DOHH2 (cell line): Measurements from ENCODE around the gene PPP1R12C.

Source experiments
- H3F3A ChIP-seq: fragments of 200-600 bp; sonication (generic), shearing (Covaris generic); 2 replicates; pipeline ENCODE4 v1.6.0; 2016; ENCODE audit warnings: antibody characterized with exemption, mild to moderate bottlenecking; ENCODE audit not compliant: control insufficient read depth, insufficient read depth
- H3K27ac ChIP-seq: fragments of 200-600 bp; sonication (generic); 2 replicates; pipeline ENCODE4 v1.5.1; 2014; ENCODE audit warnings: low read depth, mild to moderate bottlenecking, low read length, moderate library complexity
- H3K27me3 ChIP-seq: fragments of 200-600 bp; sonication (generic); 2 replicates; pipeline ENCODE4 v1.6.1; 2014; ENCODE audit warnings: mild to moderate bottlenecking, low read length, mixed read lengths; ENCODE audit not compliant: control insufficient read depth
- H3K36me3 ChIP-seq: fragments of 200-600 bp; sonication (generic); 2 replicates; pipeline ENCODE4 v1.6.1; 2014; ENCODE audit warnings: mild to moderate bottlenecking, low read length, moderate library complexity, mixed read lengths; ENCODE audit not compliant: control insufficient read depth
- H3K4me1 ChIP-seq: fragments of 200-600 bp; sonication (generic); 2 replicates; pipeline ENCODE4 v1.6.1; 2014; ENCODE audit warnings: mild to moderate bottlenecking, low read length, mixed read lengths; ENCODE audit not compliant: control insufficient read depth
- H3K4me2 ChIP-seq: fragments of 200-600 bp; sonication (generic); 2 replicates; pipeline ENCODE4 v1.6.0; 2014; ENCODE audit warnings: mild to moderate bottlenecking, low read length, moderate library complexity
- H3K4me3 ChIP-seq: fragments of 200-600 bp; sonication (generic); 2 replicates; pipeline ENCODE4 v1.5.1; 2014; ENCODE audit warnings: mild to moderate bottlenecking, low read length, mixed read lengths
- H3K79me2 ChIP-seq: fragments of 200-600 bp; sonication (generic); 2 replicates; pipeline ENCODE4 v1.6.1; 2014; ENCODE audit warnings: mild to moderate bottlenecking, low read length, mixed read lengths; ENCODE audit not compliant: control insufficient read depth
- H3K9me2 ChIP-seq: fragments of 200-600 bp; sonication (generic); replicated peaks from 2 replicates; pipeline ENCODE4 v1.6.1; 2014; ENCODE audit warnings: mild to moderate bottlenecking, low read length, mixed read lengths; ENCODE audit not compliant: control insufficient read depth
- H3K9me3 ChIP-seq: fragments of 200-600 bp; sonication (generic); 2 replicates; pipeline ENCODE4 v1.6.1; 2014; ENCODE audit warnings: antibody characterized with exemption, low read length, mixed read lengths; ENCODE audit not compliant: control insufficient read depth, insufficient read depth
- H4K20me1 ChIP-seq: fragments of 200-600 bp; sonication (generic); 2 replicates; pipeline ENCODE4 v1.6.0; 2014; ENCODE audit warnings: low read depth, mild to moderate bottlenecking, antibody characterized with exemption, low read length, moderate library complexity; ENCODE audit not compliant: control insufficient read depth, insufficient read depth
- EZH2phosphoT487 ChIP-seq: fragments of 200-600 bp; sonication (generic); IDR thresholded peaks from 2 replicates; pipeline ENCODE4 v1.6.1; 2017; ENCODE audit warnings: borderline replicate concordance, mild to moderate bottlenecking, antibody characterized with exemption, low read length, moderate library complexity, mixed read lengths
- TF ChIP-seq, protein P1 (sequence below): fragments of 200-600 bp; sonication (generic); IDR thresholded peaks from one replicate; pipeline ENCODE4 v1.5.1; 2014; ENCODE audit warnings: antibody characterized with exemption, mild to moderate bottlenecking, low read depth, low read length; ENCODE audit not compliant: poor library complexity, severe bottlenecking

The PPP1R12C gene

GRCh38 chr19:55092423-55093318 is 24.8 kb downstream of the PPP1R12C start:
- Histone ChIP-seq H3K27me3 (no peaks in the 10 kb centered on the region), H3F3A (peaks cover 5% of the 10 kb centered on the region; the same call in 1 of the 2 replicates), H3K4me2 (no peak overlapping the region), H3K9me3 (no peaks in the 10 kb centered on the region), H4K20me1 (peaks cover 6% of the 10 kb centered on the region; the same call in 1 of the 2 replicates), H3K27ac (no peak overlapping the region), H3K36me3 (peaks cover 41% of the 10 kb centered on the region), H3K4me3 (no peak overlapping the region), H3K4me1 (no peaks in the 10 kb centered on the region), H3K9me2 (no peaks in the 10 kb centered on the region), H3K79me2 (no peaks in the 10 kb centered on the region)
- TF ChIP-seq EZH2phosphoT487: no peak
- TF ChIP-seq, protein P1, sequence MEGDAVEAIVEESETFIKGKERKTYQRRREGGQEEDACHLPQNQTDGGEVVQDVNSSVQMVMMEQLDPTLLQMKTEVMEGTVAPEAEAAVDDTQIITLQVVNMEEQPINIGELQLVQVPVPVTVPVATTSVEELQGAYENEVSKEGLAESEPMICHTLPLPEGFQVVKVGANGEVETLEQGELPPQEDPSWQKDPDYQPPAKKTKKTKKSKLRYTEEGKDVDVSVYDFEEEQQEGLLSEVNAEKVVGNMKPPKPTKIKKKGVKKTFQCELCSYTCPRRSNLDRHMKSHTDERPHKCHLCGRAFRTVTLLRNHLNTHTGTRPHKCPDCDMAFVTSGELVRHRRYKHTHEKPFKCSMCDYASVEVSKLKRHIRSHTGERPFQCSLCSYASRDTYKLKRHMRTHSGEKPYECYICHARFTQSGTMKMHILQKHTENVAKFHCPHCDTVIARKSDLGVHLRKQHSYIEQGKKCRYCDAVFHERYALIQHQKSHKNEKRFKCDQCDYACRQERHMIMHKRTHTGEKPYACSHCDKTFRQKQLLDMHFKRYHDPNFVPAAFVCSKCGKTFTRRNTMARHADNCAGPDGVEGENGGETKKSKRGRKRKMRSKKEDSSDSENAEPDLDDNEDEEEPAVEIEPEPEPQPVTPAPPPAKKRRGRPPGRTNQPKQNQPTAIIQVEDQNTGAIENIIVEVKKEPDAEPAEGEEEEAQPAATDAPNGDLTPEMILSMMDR: no peak

- no peak overlapping the region for H3K27ac ChIP-seq
Measured at GRCh38 chr19:55091955-55092354, 25.5 kb downstream of the PPP1R12C start.

DNA sequence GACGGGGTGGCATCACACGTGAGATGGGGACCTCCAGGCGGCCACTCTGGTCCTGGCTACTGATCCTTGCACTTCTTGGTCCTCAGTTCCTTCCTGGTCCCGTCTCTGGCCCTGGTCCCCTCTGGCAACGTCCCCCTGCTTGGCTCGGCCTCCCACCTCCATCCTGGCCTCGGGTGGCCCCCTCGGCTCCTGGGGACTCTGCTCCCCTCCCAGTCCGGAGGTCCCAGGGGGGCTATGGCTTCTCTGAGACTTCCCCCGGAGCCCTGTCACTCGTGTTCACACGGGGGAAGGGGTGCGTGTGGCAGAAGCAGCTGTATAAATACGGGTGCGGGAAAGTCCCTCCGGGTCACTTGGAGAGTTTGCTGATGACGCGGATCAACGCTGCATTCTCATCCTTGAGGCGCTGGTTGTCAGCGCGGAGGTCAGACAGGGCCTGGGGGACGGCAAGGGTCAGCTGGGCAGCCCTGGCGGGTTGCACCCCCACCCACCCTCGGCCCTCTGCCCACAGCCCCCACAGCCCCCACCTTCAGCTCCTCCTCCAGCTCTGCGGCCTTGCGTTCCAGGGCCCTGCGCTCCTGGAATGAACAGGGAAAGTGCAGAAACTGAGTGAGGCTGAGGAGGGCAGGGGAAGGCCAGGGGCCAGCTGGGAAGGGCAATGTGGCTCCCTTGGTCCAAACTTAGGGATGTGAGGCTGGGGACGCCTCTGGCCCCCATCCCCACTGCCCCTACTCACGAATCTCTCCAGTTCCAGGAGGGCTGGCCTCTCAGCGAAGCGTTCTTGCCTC is 26.1 kb downstream of the PPP1R12C start:
- H3K36me3 ChIP-seq: peaks cover 48% of the 10 kb centered on the region
- H3K27ac ChIP-seq: no peak overlapping the region
- H3K4me3 ChIP-seq: no peak overlapping the region
- TF ChIP-seq EZH2phosphoT487: no peak
- TF ChIP-seq, protein P1: no peak
- no peaks in the 10 kb centered on the region for H3K4me1 ChIP-seq
- no peaks in the 10 kb centered on the region for H3K27me3 ChIP-seq
- H3F3A ChIP-seq: peaks cover 5% of the 10 kb centered on the region; the same call in 1 of the 2 replicates
- no peaks in the 10 kb centered on the region for H3K9me2 ChIP-seq
- H3K9me3 ChIP-seq: no peaks in the 10 kb centered on the region
- no peaks in the 10 kb centered on the region for H3K79me2 ChIP-seq
- H4K20me1 ChIP-seq: peaks cover 6% of the 10 kb centered on the region; the same call in 1 of the 2 replicates
- H3K4me2 ChIP-seq: no peak overlapping the region

More at GRCh38 chr19:55091955-55092354, 25.5 kb downstream of the PPP1R12C start:
- Histone ChIP-seq H3K9me3 (no peaks in the 10 kb centered on the region), H3K27me3 (no peaks in the 10 kb centered on the region), H3K4me2 (no peak overlapping the region), H3K9me2 (no peaks in the 10 kb centered on the region), H3F3A (peaks cover 5% of the 10 kb centered on the region; the same call in 1 of the 2 replicates), H4K20me1 (peaks cover 6% of the 10 kb centered on the region; the same call in 1 of the 2 replicates), H3K4me3 (no peak overlapping the region), H3K4me1 (no peaks in the 10 kb centered on the region), H3K79me2 (no peaks in the 10 kb centered on the region), H3K36me3 (peaks cover 48% of the 10 kb centered on the region)
- TF ChIP-seq, protein P1: no peak
- no peak for TF ChIP-seq EZH2phosphoT487
